Fibroblast of skin of abdomen (primary cell): ENCODE data around the gene MST1R.

Experiments used
- DNase-seq: peaks from one replicate; pipeline ENCODE4 v3.0.0-alpha.2; 2013

Gene MST1R

DNA sequence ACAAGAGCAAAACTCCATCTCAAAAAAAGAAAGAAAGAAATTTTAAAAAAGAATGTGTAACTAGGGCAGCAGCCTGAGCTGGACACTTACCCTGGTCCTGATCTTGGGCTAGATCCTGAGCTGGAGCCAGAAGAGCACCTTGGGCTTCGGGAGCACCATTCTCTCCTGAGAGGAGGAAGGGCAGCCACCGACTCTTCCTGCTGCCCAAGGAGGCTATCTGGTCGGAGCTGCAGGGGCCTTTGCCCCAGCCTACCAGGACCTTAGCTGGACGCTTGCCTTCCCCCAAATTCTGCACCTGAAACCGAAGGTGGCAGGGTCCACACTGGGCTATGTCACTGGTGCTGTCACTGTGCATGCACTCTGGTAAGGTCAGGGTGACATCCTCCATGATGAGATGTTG, 27.1 kb downstream of the MST1R start:
- DNase-seq = no peak

DNA sequence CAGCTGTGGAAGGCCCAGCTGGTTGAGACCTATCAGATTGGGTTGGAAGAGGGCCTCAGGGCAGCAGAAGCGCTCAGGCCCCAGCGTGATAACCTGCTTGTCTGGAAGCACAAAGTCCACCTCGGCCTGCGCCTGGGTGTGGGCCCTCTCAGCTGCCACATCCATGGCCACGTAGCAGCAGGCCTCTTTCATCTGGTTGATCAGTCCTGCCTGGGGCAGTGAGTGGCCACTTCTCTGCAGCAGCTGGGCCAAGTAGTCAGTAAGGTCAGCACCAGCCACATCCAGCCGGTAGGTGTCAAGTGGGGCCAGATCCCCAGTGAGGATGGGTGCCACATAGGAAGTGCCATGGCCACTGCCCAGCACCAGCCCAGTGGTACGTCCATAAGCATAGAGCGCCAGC, 30.1 kb downstream of the MST1R start:
- DNase-seq = no peak

DNA sequence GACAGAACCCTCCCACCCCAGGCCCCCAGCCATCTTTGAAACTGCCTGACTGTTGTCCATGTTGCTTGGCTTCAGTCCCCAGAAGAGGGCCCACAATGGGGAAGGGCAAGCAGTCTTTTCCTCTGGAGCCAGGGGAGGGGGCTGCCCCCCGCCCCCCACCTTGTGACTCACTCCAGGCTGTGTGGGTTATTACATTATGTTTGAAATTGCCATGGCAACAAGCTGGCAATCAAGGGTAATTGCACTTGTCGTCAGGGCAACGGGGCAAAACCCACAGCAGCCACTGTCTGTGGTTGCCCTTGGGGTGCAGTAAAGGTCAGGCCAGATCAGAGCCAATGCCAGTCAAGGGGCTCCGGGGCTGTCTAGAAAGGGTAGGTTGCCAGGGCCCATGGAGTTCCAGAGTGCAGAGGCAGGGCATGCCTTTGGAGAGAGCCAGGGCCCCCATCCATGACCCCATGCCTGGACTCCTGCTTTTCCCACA, 30.8 kb downstream of the MST1R start:
- DNase-seq = no peak

DNA sequence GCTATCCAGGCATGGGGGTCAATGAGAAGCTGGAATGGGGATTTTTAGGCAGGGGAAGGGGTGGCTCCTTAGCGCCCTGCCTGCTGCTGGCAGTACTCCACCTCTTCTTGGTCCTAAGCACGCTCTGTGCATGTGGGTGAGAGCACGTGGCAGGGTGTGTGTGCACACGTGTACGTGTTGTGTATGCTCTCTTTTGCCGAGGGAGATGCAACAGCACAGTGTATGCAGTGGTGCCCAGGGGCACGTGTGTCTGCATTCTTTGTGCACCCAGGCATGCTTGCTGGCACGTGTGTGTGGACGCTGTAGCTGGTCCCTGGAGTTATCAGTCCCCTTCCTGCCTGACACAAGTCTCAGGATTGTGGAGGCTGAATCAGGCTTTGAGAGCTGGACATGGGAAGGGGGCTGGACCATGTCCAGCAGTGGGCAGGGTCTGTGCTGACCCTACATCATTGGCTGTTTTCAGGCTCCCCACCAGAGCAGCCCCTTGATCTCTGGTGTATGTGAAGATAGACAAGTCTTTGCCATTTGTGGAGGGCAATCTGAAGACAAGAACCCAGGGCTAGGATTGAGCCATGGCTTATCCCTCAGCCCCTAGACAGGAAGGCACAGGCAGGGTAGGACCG, 32.0 kb downstream of the MST1R start:
- no peak for DNase-seq

- DNase-seq = no peak
Observed at GRCh38 chr3:49869525-49870126, 34.0 kb downstream of the MST1R start, which contains the start of gene CAMKV. Gene CAMKV (minus strand): TSS chr3:49869906. CDS start chr3:49862388, 7,518 bp downstream.

DNA sequence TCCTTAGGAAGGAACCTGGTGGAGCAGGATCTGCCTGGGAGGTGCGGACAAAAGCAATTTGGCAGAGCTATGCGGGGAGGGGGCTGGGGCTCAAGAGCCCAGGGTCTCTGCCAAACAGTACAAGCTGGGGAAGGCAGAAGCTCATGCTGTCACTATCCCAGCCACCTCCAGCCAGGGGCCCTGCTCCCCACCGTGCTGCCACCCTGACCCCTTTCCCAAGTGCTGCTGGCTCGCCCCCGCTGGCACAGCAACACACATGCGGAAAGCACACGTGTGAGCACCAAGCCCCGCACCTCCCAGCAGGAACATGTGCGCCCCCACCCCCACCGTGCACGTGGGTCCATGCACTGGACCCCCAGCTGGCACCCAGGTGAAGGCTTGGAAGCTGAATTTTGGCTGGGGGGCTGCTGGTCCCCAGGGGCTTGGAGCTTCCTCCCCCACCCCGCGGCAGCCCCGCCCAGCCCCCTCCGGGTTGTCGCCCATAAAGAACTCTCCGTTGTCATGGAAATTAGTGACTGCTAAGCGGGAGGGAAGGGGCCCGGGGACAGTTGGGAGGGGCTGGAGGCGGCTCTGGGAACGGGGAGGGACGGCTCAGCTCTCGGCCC, 34.7 kb downstream of the MST1R start:
- no peak for DNase-seq

- DNase-seq = peak; percentile 28
Observed at GRCh38 chr3:49867871-49868321, 35.8 kb downstream of the MST1R start.

GRCh38 chr3:49867400-49867799, 36.3 kb downstream of the MST1R start:
- DNase-seq = no peak

DNA sequence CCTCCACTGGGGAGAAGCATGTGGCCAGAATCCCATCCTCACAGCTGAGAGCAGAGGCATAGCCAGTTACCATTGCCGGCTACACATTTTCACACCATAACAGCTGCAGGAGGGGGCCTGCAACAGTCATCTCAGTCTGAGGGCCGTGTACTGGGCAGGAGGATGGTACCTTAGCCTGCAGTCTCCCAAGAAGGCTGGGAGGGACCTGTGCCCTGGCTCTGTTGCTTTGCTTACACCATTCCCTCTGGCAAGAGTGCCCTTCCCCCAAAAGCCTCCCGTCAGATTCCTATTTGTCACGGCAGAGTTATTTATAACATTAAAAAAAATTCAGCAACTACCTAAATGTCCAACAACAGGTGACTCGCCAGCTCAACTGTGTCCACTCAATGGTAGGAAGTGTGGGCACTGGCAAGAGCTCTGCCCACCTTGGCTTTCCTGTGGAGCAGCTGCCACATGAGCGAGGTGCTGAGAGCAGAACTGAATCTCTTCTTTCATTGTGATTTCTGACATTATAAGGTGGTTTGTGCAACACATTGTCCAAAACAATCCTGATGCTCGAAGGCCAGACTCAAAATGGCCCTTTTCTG, 38.4 kb downstream of the MST1R start:
- no peak for DNase-seq

DNA sequence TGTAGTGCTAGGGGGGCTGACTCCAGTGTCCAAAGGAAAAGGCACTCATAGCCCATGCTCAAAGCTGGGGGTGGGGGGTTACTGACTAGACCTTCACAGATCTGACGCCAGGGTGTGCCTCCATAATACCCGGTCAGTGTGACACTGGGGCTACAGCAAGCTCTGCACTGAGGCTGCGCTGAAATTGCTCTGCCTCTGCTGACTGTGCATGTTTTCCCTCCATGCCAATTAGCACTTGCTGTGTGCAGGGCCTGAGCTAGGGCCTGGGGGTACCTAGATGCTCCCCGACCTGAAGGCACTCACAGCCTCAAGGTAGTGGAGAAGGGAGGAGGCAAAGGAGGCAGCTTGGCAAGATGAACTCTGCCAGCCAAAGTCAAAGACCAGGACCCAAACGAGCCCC, 39.2 kb downstream of the MST1R start:
- DNase-seq = no peak

- DNase-seq = no peak
Observed at GRCh38 chr3:49859576-49860305, 43.9 kb downstream of the MST1R start.

DNA sequence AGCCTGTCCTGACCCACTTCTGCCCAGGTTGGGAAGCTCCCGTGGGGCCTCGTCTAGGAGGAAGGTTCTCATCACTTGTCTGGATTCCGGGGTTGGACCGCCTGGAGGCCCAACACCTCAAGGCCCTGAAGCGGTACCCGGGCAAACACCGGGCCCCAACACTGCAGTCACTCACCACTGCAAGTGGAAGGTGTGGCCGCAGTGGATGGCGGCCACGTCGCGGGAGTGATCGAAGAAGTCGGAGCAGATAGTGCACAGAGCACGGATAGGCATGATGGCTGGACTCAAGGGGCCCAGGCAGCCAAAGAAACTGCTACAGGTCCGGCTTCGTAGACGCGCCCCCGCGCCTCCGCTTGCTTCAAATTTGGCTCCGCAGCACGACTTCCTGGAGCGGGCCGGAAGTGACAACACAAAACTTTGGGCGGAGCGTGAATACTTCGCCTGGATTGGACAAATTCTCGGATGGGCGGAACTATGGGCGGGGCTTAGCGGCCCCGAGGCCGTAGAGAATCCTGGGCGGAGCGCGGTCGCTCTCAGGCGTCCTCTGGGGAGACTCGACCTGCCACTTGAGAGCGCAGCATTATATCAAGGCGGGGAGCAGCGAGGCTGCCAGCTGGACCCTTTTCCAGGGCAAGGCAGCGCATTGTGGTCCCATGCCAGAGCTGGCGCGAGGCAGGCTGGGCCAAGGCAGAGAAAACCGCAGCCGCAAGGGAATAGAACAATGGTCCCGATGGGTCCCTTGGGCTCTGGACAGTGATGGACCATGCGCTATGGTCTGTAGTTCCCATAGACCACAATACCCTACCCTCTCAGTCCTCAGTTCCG, 47.3 kb downstream of the MST1R start, which contains the start of gene TRAIP:
Gene TRAIP, minus strand, starts transcription at position 384 of the 825 bp plus-strand sequence. Its CDS starts 111 bp downstream, at position 273.
- peak; percentile 91 for DNase-seq

- DNase-seq = no peak
Observed at GRCh38 chr3:49855662-49856061, 48.0 kb downstream of the MST1R start.

DNA sequence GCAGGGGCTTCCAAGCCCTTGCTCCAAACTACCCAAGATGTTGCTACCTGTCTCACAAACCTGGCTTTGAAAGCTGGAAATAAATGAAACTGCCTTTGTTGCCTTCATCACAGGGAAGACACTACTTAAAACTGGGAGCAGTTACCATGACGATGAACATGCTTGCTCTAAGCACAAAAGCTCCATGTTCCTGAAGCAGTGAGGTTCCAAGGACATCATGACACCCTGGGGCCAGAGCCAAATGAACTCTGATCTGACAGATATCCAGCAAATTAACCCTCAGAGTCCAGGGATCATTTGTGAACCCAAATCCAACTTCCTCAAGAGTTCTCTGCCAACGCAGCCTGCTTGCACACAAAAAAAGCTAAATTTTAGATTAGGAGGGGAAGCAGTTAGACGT, 58.0 kb downstream of the MST1R start:
- DNase-seq = no peak

DNA sequence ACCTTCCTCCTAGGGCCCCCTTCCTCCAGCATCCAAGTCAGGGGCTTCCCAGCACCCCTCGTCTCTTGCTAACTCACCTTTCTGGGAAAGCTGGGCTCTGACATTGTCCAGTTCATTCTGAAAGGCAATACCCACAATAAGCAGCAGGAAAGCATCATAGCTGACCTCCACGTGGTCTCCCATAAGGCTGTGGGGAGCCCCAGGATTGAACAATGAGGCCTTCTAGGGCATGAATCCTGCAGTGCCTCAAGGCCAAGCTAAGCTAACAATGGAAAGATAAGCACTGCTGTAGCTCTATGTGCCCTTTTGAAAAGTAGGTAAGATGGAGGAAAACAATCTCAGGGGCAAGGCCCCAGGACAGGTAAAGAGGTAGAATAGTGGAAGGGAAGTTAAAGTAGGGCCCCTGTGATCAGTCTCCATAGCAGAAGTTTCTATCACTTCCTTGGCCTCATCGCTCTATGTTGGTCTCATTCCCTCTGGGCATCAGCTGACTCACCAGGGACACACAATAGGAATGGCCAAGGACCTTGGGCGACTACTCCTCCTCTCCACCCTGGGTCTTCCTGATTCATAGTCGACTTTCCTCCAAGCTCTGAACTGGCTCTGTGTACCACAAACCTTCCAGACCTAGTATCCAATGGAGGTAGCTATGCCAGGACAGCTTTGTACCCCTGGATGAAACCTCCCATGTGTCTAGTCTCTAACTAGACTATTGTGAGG, 59.0 kb downstream of the MST1R start:
- DNase-seq = no peak

- no peak for DNase-seq
Observed at GRCh38 chr3:49842843-49843517, 60.7 kb downstream of the MST1R start.

GRCh38 chr3:49841806-49842205, 61.9 kb downstream of the MST1R start:
- no peak for DNase-seq

DNA sequence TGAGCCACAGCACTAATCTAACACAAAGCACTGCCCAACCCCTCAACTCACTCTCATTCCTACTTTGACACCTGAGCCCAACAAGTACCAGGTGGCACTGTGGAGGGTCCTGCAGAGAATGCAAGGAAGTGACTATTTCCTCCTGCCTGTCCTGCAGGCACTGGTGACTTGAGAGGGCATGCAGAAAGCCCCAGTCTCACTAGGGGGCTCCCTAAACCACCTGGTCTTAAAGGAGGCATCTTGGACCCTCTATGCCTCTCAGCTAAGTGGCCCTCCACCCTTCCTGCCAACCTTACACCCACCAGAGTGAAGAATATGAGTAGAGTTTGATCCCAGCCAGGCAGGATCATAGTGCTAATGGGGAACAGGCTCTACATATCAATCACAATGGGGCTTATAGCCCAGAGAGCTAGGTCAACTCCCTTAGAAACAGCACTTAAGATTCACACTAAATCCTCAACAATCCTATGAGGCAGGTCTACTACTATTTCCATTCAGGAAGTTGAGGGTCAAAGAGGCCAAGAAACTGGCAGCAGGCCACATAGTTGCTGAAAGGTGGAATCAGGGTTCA, 62.5 kb downstream of the MST1R start:
- DNase-seq = no peak

DNA sequence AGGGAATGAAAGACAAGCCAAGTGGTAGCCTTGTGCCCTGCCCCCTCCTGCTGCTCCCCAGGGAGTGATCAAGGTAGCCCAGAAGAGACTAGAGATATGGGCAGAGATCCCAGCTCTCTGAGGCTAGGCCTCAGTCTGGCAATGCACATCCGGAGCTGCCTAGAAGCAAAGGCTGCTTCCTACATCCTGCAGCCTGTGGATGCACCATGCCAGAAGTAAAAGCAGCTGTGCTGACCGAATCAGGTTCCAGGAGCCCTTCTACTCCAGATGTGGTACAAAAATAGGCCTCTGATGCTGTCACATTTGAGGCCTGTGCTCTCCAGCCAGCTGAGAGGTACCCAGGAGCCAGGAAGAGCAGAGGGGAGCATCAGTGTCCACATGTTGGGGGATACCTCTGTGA, 63.3 kb downstream of the MST1R start:
- peak; percentile 24 for DNase-seq

DNA sequence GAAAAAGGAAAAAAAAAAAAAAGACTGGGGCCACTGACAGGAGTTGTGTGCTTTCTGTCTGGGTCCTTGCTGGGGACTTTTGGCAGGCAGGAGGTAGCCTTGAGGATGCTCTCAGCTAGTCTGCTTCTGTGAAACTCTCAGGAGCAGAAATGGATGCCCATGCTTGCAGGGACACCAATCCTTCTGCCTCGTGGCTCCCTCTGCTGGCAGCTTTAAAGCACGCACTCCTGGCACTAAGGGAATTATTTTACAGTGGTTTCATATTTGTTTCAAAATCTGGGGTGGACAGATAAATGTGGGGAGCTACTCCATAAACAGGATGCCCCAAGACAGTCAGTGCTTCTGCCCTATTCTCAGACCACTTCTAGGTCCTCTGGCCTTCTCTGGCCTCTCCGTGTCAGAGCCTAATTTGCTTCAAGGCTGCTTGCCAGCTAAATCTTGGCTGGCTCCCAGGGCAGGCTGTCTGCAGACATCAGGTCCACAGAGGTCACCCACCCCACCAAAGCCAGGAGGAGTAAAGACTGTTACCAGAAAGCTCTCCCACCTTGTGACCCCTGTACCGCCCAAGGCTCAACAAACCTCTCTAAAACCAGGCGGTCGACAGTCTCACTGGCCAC, 64.4 kb downstream of the MST1R start:
- DNase-seq = peak; percentile 77
